Measurements from ENCODE around the gene TBC1D14. TPM values are rescaled to one million over a fixed set of nuclear protein-coding genes. Genes with fewer than 3 reads are reported as not detected.

TBC1D14 gene
- total and polyA plus RNA-seq, 10 donors, result 13.7 to 114 (median 68.4) TPM

GRCh38 chr4:6956434-6957147, 47.0 kb downstream of the TBC1D14 start:
- H3K4me3 ChIP-seq, result no peak overlapping the region
- H3K4me1 ChIP-seq, result peaks cover 0 to 74% (median 21%) of the 10 kb centered on the region in 6 donors
- intact Hi-C loops (cut with DNase I; ENCODE audit: low total_unique reads), result no loop called here
- no peak for TF ChIP-seq POLR2A (IDR thresholded peaks at IDR 0.05)
- peak in 1 of 3 donors; percentile 53 for TF ChIP-seq POLR2AphosphoS5 (IDR thresholded peaks at IDR 0.05)
- no peaks in the 10 kb centered on the region for H3K9me3 ChIP-seq
- WGBS, 5 donors, result 84 to 95% (median 90%) methylated on average over 24 of the region's 24 CpGs
- no peak overlapping the region for H3K27ac ChIP-seq
- peak; percentile 62 for DNase-seq
- peaks cover 0 to 13% (median 1%) of the 10 kb centered on the region in 6 donors for H3K36me3 ChIP-seq
- H3K27me3 ChIP-seq (replicated peaks in 1 of 7), result no peaks in the 10 kb centered on the region

- Histone ChIP-seq H3K9me3 (no peaks in the 10 kb centered on the region), H3K4me1 (peaks cover 0 to 74% (median 22%) of the 10 kb centered on the region in 6 donors), H3K4me3 (no peak overlapping the region), H3K27ac (no peak overlapping the region), H3K36me3 (peaks cover 0 to 15% (median 1%) of the 10 kb centered on the region in 6 donors), H3K27me3 (replicated peaks in 1 of 7) (no peaks in the 10 kb centered on the region)
- TF ChIP-seq POLR2AphosphoS5 (IDR thresholded peaks at IDR 0.05) (no peak), CTCF (IDR thresholded peaks at IDR 0.05 in 8 of 11, conservative IDR thresholded peaks at IDR 0.05 in 3 of 11) (no peak), POLR2A (IDR thresholded peaks at IDR 0.05) (no peak)
- DNase-seq, result no peak
- intact Hi-C loops (cut with DNase I; ENCODE audit: low total_unique reads), result no loop called here
- WGBS, 5 donors, result 79 to 87% (median 84%) methylated on average over 6 of the region's 6 CpGs
Measured at GRCh38 chr4:6957148-6957520, 47.5 kb downstream of the TBC1D14 start.

GRCh38 chr4:6957994-6958393, 48.4 kb downstream of the TBC1D14 start:
- H3K4me3 ChIP-seq, result no peak overlapping the region
- H3K4me1 ChIP-seq, result peaks cover 5 to 74% (median 23%) of the 10 kb centered on the region in 6 donors
- 84 to 97% (median 93%) methylated on average over 5 of the region's 5 CpGs for WGBS, 5 donors
- no peak for TF ChIP-seq CTCF (IDR thresholded peaks at IDR 0.05 in 8 of 11, conservative IDR thresholded peaks at IDR 0.05 in 3 of 11)
- no peak for TF ChIP-seq POLR2AphosphoS5 (IDR thresholded peaks at IDR 0.05)
- TF ChIP-seq POLR2A (IDR thresholded peaks at IDR 0.05), result no peak
- H3K9me3 ChIP-seq, result no peaks in the 10 kb centered on the region
- DNase-seq, result peak; percentile 61
- H3K27me3 ChIP-seq (replicated peaks in 1 of 7), result no peaks in the 10 kb centered on the region
- no peak overlapping the region for H3K27ac ChIP-seq
- intact Hi-C loops (cut with DNase I; ENCODE audit: low total_unique reads), result no loop called here
- peaks cover 0 to 18% (median 1%) of the 10 kb centered on the region in 6 donors for H3K36me3 ChIP-seq

- WGBS, 5 donors, result 75 to 89% (median 84%) methylated on average over 4 to 5 of the region's 5 CpGs
- Histone ChIP-seq H3K36me3 (peaks cover 0 to 18% (median 1%) of the 10 kb centered on the region in 6 donors), H3K4me1 (peaks cover 16 to 78% (median 32%) of the 10 kb centered on the region in 6 donors), H3K27ac (no peak overlapping the region), H3K9me3 (no peaks in the 10 kb centered on the region), H3K4me3 (no peak overlapping the region), H3K27me3 (replicated peaks in 1 of 7) (no peaks in the 10 kb centered on the region)
- no peak for TF ChIP-seq POLR2A (IDR thresholded peaks at IDR 0.05)
- TF ChIP-seq CTCF (IDR thresholded peaks at IDR 0.05 in 8 of 11, conservative IDR thresholded peaks at IDR 0.05 in 3 of 11), result no peak
- no peak for TF ChIP-seq POLR2AphosphoS5 (IDR thresholded peaks at IDR 0.05)
- DNase-seq, result no peak
- intact Hi-C loops (cut with DNase I; ENCODE audit: low total_unique reads), result no loop called here
Measured at GRCh38 chr4:6959261-6959660, 49.6 kb downstream of the TBC1D14 start.

All from spleen (tissue), 11 donors.